Liver (tissue), 3 donors: ENCODE measurements around the gene DLAT.

ENCODE experiments used
- ATF3 ChIP-seq: IDR thresholded peaks from 2 replicates; pipeline ENCODE4 v1.6.1; 2016; ENCODE audit warnings: antibody characterized with exemption
- CTCF ChIP-seq: fragments of 150-350 bp; IDR thresholded peaks from 2 replicates; pipeline ENCODE4 v1.5.1; 2017; ENCODE audit warnings: improper control_type of control experiment, low read depth, low read length; ENCODE audit not compliant: missing input control
- HNF4G ChIP-seq: IDR thresholded peaks from 2 replicates; pipeline ENCODE4 v1.6.1; 2016; ENCODE audit warnings: antibody characterized with exemption
- JUND ChIP-seq, 2 donors: IDR thresholded peaks; 2 replicates each; pipeline ENCODE4 v1.6.1; 2016; ENCODE audit warnings: antibody characterized with exemption in 2 of 2
- MAX ChIP-seq: IDR thresholded peaks from 2 replicates; pipeline ENCODE4 v1.6.1; 2016; ENCODE audit warnings: antibody characterized with exemption
- NR2F2 ChIP-seq: IDR thresholded peaks from 2 replicates; pipeline ENCODE4 v1.6.1; 2016; ENCODE audit warnings: antibody characterized with exemption
- RAD21 ChIP-seq, 2 donors: IDR thresholded peaks; 2 replicates each; pipeline ENCODE4 v1.6.1; 2016; ENCODE audit warnings: antibody characterized with exemption in 2 of 2, mild to moderate bottlenecking in 2 of 2
- REST ChIP-seq: IDR thresholded peaks from 2 replicates; pipeline ENCODE4 v1.6.1; 2016; ENCODE audit warnings: antibody characterized with exemption, mild to moderate bottlenecking
- RXRA ChIP-seq, 2 donors: IDR thresholded peaks; 2 replicates each; pipeline ENCODE4 v1.6.1; 2017 to 2018; ENCODE audit warnings: antibody characterized with exemption in 2 of 2, mild to moderate bottlenecking in 1 of 2
- SP1 ChIP-seq: IDR thresholded peaks from 2 replicates; pipeline ENCODE4 v1.6.1; 2018; ENCODE audit warnings: antibody characterized with exemption, mild to moderate bottlenecking
- TAF1 ChIP-seq: conservative IDR thresholded peaks from 2 replicates; pipeline ENCODE4 v1.6.1; 2016; ENCODE audit warnings: antibody characterized with exemption, mild to moderate bottlenecking
- YY1 ChIP-seq: IDR thresholded peaks from 2 replicates; pipeline ENCODE4 v1.6.1; 2016; ENCODE audit warnings: antibody characterized with exemption, mild to moderate bottlenecking
- ZBTB33 ChIP-seq: IDR thresholded peaks from 2 replicates; pipeline ENCODE4 v1.6.1; 2016; ENCODE audit warnings: antibody characterized with exemption
- donor health status: healthy.
- donor health status: healthy.

- TF ChIP-seq CTCF (peak; percentile 83), YY1 (peak; percentile 87), RXRA (IDR thresholded peaks at IDR 0.05) (peak; percentile 42 to 54), TAF1 (peak; percentile 26), ATF3 (no peak), REST (peak; percentile 89), HNF4G (no peak), ZBTB33 (no peak), RAD21 (IDR thresholded peaks at IDR 0.05) (peak; percentile 89 to 91), JUND (IDR thresholded peaks at IDR 0.05) (no peak), MAX (no peak), SP1 (peak; percentile 6), NR2F2 (no peak)
These were observed 43.2 kb upstream of the DLAT start for GRCh38 chr11:111982019-111982464.
